SK-N-MC (cell line): ENCODE results near the gene DCAF8L2.

Experiments
- EZH2 ChIP-seq: fragments of 200-600 bp; sonication (generic); IDR thresholded peaks from one replicate; pipeline ENCODE4 v1.6.1; 2017; ENCODE audit warnings: antibody characterized with exemption
- FOXP2 ChIP-seq: optimal IDR thresholded peaks from 2 replicates; pipeline ENCODE3; 2011; ENCODE audit warnings: mild to moderate bottlenecking, moderate library complexity; ENCODE audit not compliant: insufficient read depth; ENCODE audit errors: extremely low read length, control extremely low read depth
- POLR2AphosphoS5 ChIP-seq: IDR thresholded peaks from 2 replicates; pipeline ENCODE4 v1.6.1; 2012; ENCODE audit warnings: mild to moderate bottlenecking, low read depth, low read length, borderline replicate concordance

- TF ChIP-seq POLR2AphosphoS5: no peak
- TF ChIP-seq EZH2: no peak
- no peak for TF ChIP-seq FOXP2
Observed at GRCh38 chrX:27600686-27601085, 10.5 kb downstream of the DCAF8L2 start.
